Measurements from ENCODE around the gene ARHGAP6.
"Not testable (repeated sequence)": the region's sequence is repeated elsewhere in the genome, so short reads cannot be mapped to it uniquely, and the experiment has no call there.

ARHGAP6 gene

GRCh38 chrX:11386001-11386523 is 279.7 kb downstream of the ARHGAP6 start:
- peak; percentile 74 for DNase-seq

- no peak for DNase-seq
Measured at GRCh38 chrX:11382930-11383329, 282.8 kb downstream of the ARHGAP6 start.

GRCh38 chrX:11381464-11381863 is 284.3 kb downstream of the ARHGAP6 start:
- DNase-seq = peak; percentile 67

GRCh38 chrX:11380187-11380844 is 285.4 kb downstream of the ARHGAP6 start:
- DNase-seq = no peak

- no peak for DNase-seq
Measured at GRCh38 chrX:11376163-11376562, 289.6 kb downstream of the ARHGAP6 start.

- DNase-seq = no peak
Measured at GRCh38 chrX:11375614-11376119, 290.1 kb downstream of the ARHGAP6 start.

- no peak for DNase-seq
Measured at GRCh38 chrX:11374570-11374969, 291.1 kb downstream of the ARHGAP6 start.

GRCh38 chrX:11371106-11371505 is 294.6 kb downstream of the ARHGAP6 start:
- no peak for DNase-seq

GRCh38 chrX:11367609-11368430 is 297.9 kb downstream of the ARHGAP6 start:
- no peak for DNase-seq

- DNase-seq = no peak
Measured at GRCh38 chrX:11366998-11367595, 298.6 kb downstream of the ARHGAP6 start.

GRCh38 chrX:11365426-11365825 is 300.3 kb downstream of the ARHGAP6 start:
- no peak for DNase-seq

GRCh38 chrX:11364835-11365234 is 300.9 kb downstream of the ARHGAP6 start:
- no peak for DNase-seq

GRCh38 chrX:11363825-11364224 is 301.9 kb downstream of the ARHGAP6 start:
- DNase-seq = not testable (repeated sequence)

- DNase-seq = no peak
Measured at GRCh38 chrX:11363069-11363594, 302.6 kb downstream of the ARHGAP6 start.

GRCh38 chrX:11361666-11362065 is 304.1 kb downstream of the ARHGAP6 start:
- not testable (repeated sequence) for DNase-seq

GRCh38 chrX:11355944-11356343 is 309.8 kb downstream of the ARHGAP6 start:
- not testable (repeated sequence) for DNase-seq

GRCh38 chrX:11355259-11355909 is 310.3 kb downstream of the ARHGAP6 start:
- no peak for DNase-seq

- peak; percentile 14 for DNase-seq
Measured at GRCh38 chrX:11352296-11352741, 313.4 kb downstream of the ARHGAP6 start.

GRCh38 chrX:11351375-11352295 is 314.1 kb downstream of the ARHGAP6 start:
- DNase-seq = peak; percentile 84

GRCh38 chrX:11349661-11350337 is 315.9 kb downstream of the ARHGAP6 start:
- no peak for DNase-seq
